ENCODE results near the gene KRTAP1-3. TPM values are rescaled to one million over a fixed set of nuclear protein-coding genes. Genes with fewer than 3 reads are reported as not detected.
"Not testable (repeated sequence)": the region's sequence is repeated elsewhere in the genome, so short reads cannot be mapped to it uniquely, and the experiment has no call there.

KRTAP1-3 gene
- total RNA-seq, 4 donors from 2014 or later: not detected

DNA sequence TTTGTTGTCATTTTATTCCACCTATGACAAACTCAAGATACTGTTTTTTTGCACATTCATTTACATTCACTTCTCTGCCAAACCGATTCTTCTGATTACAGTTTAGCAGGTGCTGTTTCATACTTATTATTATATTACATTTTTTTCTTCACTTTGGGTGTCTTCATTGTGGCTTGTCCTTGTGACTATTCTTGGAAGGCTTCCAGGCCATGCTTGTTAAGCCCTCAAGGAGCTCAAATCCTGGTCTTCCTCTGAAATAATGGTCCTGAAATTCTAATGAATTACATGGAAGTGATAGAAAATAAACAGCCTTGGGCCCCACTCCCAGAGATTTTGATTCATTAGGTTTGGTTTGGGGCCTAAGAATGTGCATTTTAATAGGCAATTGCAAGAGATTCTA, 29.6 kb upstream of the KRTAP1-3 start:
- no peak for TF ChIP-seq POLR2A (IDR thresholded peaks at IDR 0.05)
- TF ChIP-seq, protein P1, sequence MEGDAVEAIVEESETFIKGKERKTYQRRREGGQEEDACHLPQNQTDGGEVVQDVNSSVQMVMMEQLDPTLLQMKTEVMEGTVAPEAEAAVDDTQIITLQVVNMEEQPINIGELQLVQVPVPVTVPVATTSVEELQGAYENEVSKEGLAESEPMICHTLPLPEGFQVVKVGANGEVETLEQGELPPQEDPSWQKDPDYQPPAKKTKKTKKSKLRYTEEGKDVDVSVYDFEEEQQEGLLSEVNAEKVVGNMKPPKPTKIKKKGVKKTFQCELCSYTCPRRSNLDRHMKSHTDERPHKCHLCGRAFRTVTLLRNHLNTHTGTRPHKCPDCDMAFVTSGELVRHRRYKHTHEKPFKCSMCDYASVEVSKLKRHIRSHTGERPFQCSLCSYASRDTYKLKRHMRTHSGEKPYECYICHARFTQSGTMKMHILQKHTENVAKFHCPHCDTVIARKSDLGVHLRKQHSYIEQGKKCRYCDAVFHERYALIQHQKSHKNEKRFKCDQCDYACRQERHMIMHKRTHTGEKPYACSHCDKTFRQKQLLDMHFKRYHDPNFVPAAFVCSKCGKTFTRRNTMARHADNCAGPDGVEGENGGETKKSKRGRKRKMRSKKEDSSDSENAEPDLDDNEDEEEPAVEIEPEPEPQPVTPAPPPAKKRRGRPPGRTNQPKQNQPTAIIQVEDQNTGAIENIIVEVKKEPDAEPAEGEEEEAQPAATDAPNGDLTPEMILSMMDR (IDR thresholded peaks at IDR 0.05 in 4 of 5, conservative IDR thresholded peaks at IDR 0.05 in 1 of 5): no peak
- Histone ChIP-seq H3K4me1 (no peaks in the 10 kb centered on the region), H3K27me3 (peaks cover 0 to 6% (median 0%) of the 10 kb centered on the region in 3 donors), H3K36me3 (no peaks in the 10 kb centered on the region), H3K27ac (no peak overlapping the region), H3K9me3 (no peaks in the 10 kb centered on the region), H3K4me3 (no peak overlapping the region)
- intact Hi-C loops (cut with DNase I; ENCODE audit: low total_unique reads): no loop called here
- no peak for ATAC-seq
- no peak for DNase-seq
- in situ Hi-C loops (cut with MboI; ENCODE audit: low sequenced_read_pairs in 4 of 4): loop anchor here in 1 of 4 donors (25.0 kb wide), 1 partner anchor 102 kb away; the partner anchor contains the start of gene KRT39

DNA sequence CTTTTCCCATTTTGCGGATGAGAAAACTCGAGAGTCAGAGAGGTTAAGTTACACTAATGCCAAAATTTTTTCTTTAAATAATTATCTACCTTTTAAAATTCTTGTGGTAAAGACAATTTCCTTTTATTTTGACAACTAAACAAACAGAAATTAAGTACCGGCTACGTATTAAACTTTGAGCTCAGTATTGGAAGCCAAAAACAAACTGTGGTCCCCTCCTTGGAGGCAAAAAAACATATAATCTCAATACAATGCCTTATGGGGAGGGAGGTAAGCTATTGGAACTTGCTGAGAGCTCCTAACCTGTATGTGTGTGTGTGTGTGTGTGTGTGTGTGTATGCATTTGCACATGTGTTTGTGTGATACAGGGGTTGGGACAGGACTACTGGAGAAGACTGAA, 28.8 kb upstream of the KRTAP1-3 start:
- Histone ChIP-seq H3K9me3 (no peaks in the 10 kb centered on the region), H3K27ac (no peak overlapping the region), H3K4me1 (no peaks in the 10 kb centered on the region), H3K4me3 (no peak overlapping the region), H3K27me3 (peaks cover 0 to 14% (median 0%) of the 10 kb centered on the region in 3 donors), H3K36me3 (no peaks in the 10 kb centered on the region)
- in situ Hi-C loops (cut with MboI; ENCODE audit: low sequenced_read_pairs in 4 of 4): loop anchor here in 1 of 4 donors (25.0 kb wide), 1 partner anchor 101 kb away; the partner anchor contains the start of gene KRT39
- no peak for DNase-seq
- intact Hi-C loops (cut with DNase I; ENCODE audit: low total_unique reads): no loop called here
- no peak for TF ChIP-seq POLR2A (IDR thresholded peaks at IDR 0.05)
- TF ChIP-seq, protein P1 (IDR thresholded peaks at IDR 0.05 in 4 of 5, conservative IDR thresholded peaks at IDR 0.05 in 1 of 5): no peak
- ATAC-seq: no peak

DNA sequence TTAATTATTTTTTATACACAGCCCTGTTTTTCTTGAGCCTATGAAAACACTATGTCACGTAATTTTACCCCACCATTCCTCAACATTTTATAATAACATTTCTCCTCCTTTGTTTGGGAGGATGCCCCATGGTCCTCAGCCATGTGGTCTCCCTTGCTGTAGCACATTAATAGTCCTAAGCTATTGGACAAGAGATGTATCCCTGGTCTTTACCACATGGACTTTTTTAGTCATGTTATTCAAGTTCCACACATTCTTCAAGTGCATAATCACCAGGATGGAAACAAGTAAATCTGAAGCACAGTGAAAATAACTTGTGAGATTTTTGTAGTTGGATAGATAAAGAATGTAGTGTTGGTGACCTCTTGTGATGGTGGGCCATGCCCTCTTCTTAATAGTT, 27.3 kb upstream of the KRTAP1-3 start:
- no peaks in the 10 kb centered on the region for H3K36me3 ChIP-seq
- DNase-seq (no peak), ATAC-seq (no peak)
- no peaks in the 10 kb centered on the region for H3K4me1 ChIP-seq
- TF ChIP-seq, protein P1 (IDR thresholded peaks at IDR 0.05 in 4 of 5, conservative IDR thresholded peaks at IDR 0.05 in 1 of 5): no peak
- TF ChIP-seq POLR2A (IDR thresholded peaks at IDR 0.05): no peak
- H3K27me3 ChIP-seq: peaks cover 0 to 17% (median 7%) of the 10 kb centered on the region in 3 donors
- intact Hi-C loops (cut with DNase I; ENCODE audit: low total_unique reads) (no loop called here), in situ Hi-C loops (cut with MboI; ENCODE audit: low sequenced_read_pairs in 4 of 4) (loop anchor here in 1 of 4 donors (25.0 kb wide), 1 partner anchor 100 kb away; the partner anchor contains the start of gene KRT39)
- no peak overlapping the region for H3K4me3 ChIP-seq
- no peaks in the 10 kb centered on the region for H3K9me3 ChIP-seq
- H3K27ac ChIP-seq: no peak overlapping the region

DNA sequence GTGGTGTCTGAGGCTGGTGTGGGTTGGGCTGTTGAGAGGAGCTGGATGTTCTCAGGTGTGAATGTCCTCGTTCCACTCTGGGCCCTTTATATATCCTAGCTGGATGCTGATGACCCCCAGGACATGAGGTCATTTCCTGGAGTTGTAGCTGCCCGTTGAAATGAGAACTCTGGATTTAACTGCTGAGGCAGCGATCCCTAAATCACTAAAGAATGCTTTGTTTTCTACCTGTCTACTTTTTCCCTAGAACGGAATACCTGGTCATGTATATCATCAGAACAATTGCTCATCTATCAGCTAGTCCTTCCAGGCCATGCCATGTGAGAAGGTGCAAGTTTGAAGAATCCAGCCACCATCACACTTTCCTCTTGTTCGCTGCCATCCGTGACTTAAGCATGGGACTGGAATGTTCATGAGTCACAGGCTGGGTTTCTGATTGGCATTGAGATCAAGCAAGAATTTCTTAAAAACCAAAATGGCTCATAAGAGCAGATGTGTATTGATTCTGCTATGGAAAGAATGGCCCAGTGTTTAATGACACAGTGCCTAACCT, 25.5 kb upstream of the KRTAP1-3 start, which contains the start of gene KRTAP2-3:
Gene KRTAP2-3, minus strand, starts transcription at position 63 of the 553 bp plus-strand sequence. CDS start 64 bp downstream, outside the sequence.
- no peak for DNase-seq
- intact Hi-C loops (cut with DNase I; ENCODE audit: low total_unique reads): no loop called here
- in situ Hi-C loops (cut with MboI; ENCODE audit: low sequenced_read_pairs in 4 of 4): loop anchor here in 1 of 4 donors (25.0 kb wide), 1 partner anchor 98 kb away; the partner anchor contains the start of gene KRT39
- TF ChIP-seq POLR2A (IDR thresholded peaks at IDR 0.05): no peak
- TF ChIP-seq, protein P1 (IDR thresholded peaks at IDR 0.05 in 4 of 5, conservative IDR thresholded peaks at IDR 0.05 in 1 of 5): no peak
- no peak within 1 kb of the TSS for H3K4me3 ChIP-seq
- H3K27ac ChIP-seq: no peak within 1 kb of the TSS
- H3K4me1 ChIP-seq: no peaks in the 10 kb centered on the region
- ATAC-seq: no peak
- peaks cover 0 to 21% (median 7%) of the 10 kb centered on the region in 3 donors for H3K27me3 ChIP-seq
- no peaks in the 10 kb centered on the region for H3K9me3 ChIP-seq
- H3K36me3 ChIP-seq: no peaks in the 10 kb centered on the region

DNA sequence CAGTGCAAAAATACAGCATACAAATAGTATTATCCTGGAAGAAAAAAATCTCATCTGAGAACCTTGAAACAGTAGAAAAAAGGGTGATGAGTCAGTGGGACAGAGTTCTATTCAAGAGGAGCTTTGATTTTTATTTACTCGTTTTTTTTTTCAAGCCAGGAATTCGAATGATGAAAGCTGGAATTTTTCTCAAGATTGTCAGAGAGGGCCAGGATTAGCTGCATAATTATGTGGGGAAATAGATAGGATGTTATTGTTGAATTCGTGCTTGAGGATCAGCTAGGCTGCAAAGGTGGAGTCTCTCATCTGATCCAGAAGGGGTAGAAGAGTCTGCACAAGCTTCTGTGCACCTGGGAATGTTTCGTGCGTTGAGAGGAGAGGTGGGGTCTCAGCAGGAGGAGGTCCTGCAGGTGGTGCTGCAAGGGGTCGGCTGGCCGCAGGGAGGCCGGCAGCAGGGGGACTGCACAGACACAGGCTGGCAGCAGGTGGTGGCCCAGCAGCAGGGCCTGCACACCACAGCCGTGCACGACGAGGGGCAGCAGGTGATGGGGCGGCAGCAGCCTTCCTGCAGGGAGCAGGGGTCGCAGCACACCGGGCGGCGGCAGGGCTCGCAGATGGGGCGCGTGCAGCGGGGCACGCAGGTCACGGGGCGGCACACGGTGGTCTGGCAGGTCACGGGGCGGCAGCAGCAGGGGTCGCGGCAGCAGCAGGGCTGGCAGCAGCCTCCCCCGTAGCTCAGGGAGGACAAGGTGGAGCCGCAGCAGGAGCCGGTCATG, 24.8 kb upstream of the KRTAP1-3 start:
- intact Hi-C loops (cut with DNase I; ENCODE audit: low total_unique reads); H3K27ac ChIP-seq; H3K4me3 ChIP-seq; H3K4me1 ChIP-seq; DNase-seq; ATAC-seq; H3K9me3 ChIP-seq; H3K36me3 ChIP-seq: not testable (repeated sequence)
- in situ Hi-C loops (cut with MboI; ENCODE audit: low sequenced_read_pairs in 4 of 4): loop anchor here in 1 of 4 donors (25.0 kb wide), 1 partner anchor 97 kb away; the partner anchor contains the start of gene KRT39
- H3K27me3 ChIP-seq: peaks cover 0 to 21% (median 7%) of the 10 kb centered on the region in 3 donors
